ENCODE data around the gene DSE. TPM values are rescaled to one million over a fixed set of nuclear protein-coding genes. Genes with fewer than 3 reads are reported as not detected.
"Not testable (repeated sequence)": the region's sequence is repeated elsewhere in the genome, so short reads cannot be mapped to it uniquely, and the experiment has no call there.

DSE gene
- total RNA-seq, 1 donor from 2014 or later = 23.4 TPM

- ChIA-PET CTCF (no interaction called here), POLR2A (no interaction called here)
- intact Hi-C loops (cut with micrococcal nuclease) = no loop called here
- no peaks in the 10 kb centered on the region for H3K36me3 Mint-ChIP-seq (ENCODE audit: low read depth)
- ATAC-seq (ENCODE audit: low read depth) = no peak
- TF ChIP-seq CTCF (IDR thresholded peaks at IDR 0.05) = no peak
- H3K27me3 Mint-ChIP-seq = no peaks in the 10 kb centered on the region
- H3K4me3 Mint-ChIP-seq = no peak overlapping the region
- no peak overlapping the region for H3K27ac Mint-ChIP-seq
- no peaks in the 10 kb centered on the region for H3K9me3 Mint-ChIP-seq
- H3K4me1 Mint-ChIP-seq = no peaks in the 10 kb centered on the region
- DNase-seq = no peak
Measured at GRCh38 chr6:116327803-116328527, 42.8 kb upstream of the DSE start.

- Mint-ChIP-seq H3K27me3 (no peaks in the 10 kb centered on the region), H3K27ac (no peak overlapping the region), H3K4me1 (no peaks in the 10 kb centered on the region), H3K9me3 (peaks cover 3% of the 10 kb centered on the region), H3K4me3 (no peak overlapping the region), H3K36me3 (ENCODE audit: low read depth) (no peaks in the 10 kb centered on the region)
- ChIA-PET CTCF (no interaction called here), POLR2A (no interaction called here)
- DNase-seq = no peak
- ATAC-seq (ENCODE audit: low read depth) = no peak
- TF ChIP-seq CTCF (IDR thresholded peaks at IDR 0.05) = no peak
- intact Hi-C loops (cut with micrococcal nuclease) = no loop called here
Measured at GRCh38 chr6:116328528-116328903, 42.2 kb upstream of the DSE start.

DNA sequence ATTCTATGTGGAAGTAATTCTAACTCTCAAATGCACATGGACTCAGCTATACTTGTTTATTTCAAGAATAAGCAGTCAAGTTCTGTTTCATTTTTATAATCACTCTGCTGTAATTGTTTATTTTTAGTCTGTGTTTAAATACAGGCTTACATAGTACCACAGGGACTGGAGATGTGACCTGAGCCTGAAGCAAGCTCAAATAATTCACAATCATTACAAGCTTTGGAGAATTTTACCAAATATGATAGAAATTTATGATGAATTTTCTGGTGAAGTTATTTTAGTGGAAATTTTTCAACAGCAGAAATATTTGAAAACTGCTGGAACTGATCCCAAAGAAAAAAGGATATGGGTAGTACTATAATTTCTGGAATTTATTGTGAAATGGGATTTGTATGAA, 41.6 kb upstream of the DSE start:
- Mint-ChIP-seq H3K4me1 (no peaks in the 10 kb centered on the region), H3K27ac (no peak overlapping the region), H3K27me3 (no peaks in the 10 kb centered on the region), H3K4me3 (no peak overlapping the region), H3K36me3 (ENCODE audit: low read depth) (no peaks in the 10 kb centered on the region), H3K9me3 (peaks cover 3% of the 10 kb centered on the region)
- no peak for TF ChIP-seq CTCF (IDR thresholded peaks at IDR 0.05)
- ChIA-PET POLR2A (no interaction called here), CTCF (interaction anchor here (1.8 kb wide), 1 partner anchor 41 kb away, joined by 5 read pairs; no protein-coding TSS in a partner anchor)
- intact Hi-C loops (cut with micrococcal nuclease) = no loop called here
- DNase-seq = no peak
- no peak for ATAC-seq (ENCODE audit: low read depth)

DNA sequence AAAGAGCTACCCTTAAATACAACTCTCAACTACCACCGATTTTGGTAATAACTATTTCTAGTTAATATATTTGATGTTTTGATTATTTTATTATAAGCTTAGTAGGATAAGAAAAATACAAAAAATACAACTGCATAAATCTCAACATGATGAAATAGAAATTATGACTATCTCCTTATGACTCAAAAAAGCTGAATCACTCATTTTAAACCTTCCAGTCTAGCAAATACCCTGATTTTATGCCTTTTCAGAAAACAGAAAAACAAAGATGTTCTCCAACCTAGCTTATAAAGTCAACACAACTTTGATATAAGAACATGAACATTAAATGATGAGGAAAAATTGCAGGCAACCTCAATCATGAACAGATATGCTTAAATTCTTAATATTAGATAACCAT, 40.2 kb upstream of the DSE start:
- Mint-ChIP-seq H3K27me3 (no peaks in the 10 kb centered on the region), H3K36me3 (ENCODE audit: low read depth) (no peaks in the 10 kb centered on the region), H3K4me1 (peaks cover 3% of the 10 kb centered on the region), H3K4me3 (no peak overlapping the region), H3K27ac (no peak overlapping the region), H3K9me3 (peaks cover 8% of the 10 kb centered on the region)
- POLR2A ChIA-PET = no interaction called here
- DNase-seq (no peak), ATAC-seq (ENCODE audit: low read depth) (no peak)
- TF ChIP-seq CTCF (IDR thresholded peaks at IDR 0.05) = no peak
- intact Hi-C loops (cut with micrococcal nuclease) = no loop called here
- CTCF ChIA-PET = interaction anchor here (1.8 kb wide), 1 partner anchor 43 kb away, joined by 5 read pairs; no protein-coding TSS in a partner anchor

DNA sequence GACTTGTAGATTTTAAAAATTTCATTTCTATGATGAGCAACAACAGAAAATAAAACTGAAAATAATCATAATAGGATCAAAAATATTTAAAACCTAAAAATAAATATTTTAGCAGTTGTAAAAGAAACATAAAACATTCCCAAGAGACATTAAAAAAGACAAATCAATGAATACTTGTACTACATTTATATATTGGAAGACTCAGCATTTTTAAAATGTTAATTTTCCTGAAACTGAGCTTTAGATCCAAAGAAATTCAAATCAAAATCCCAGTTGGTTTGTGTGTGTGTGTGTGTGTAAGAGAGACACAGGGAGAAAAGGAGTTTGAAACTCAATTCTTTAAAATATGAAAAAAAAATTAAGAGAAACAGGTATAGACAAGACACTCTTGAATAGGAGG, 38.7 kb upstream of the DSE start:
- intact Hi-C loops (cut with micrococcal nuclease) = no loop called here
- H3K4me3 Mint-ChIP-seq = no peak overlapping the region
- no peaks in the 10 kb centered on the region for H3K27me3 Mint-ChIP-seq
- H3K27ac Mint-ChIP-seq = no peak overlapping the region
- H3K9me3 Mint-ChIP-seq = peaks cover 8% of the 10 kb centered on the region
- TF ChIP-seq CTCF (IDR thresholded peaks at IDR 0.05) = no peak
- POLR2A ChIA-PET = no interaction called here
- CTCF ChIA-PET = no interaction called here
- ATAC-seq (ENCODE audit: low read depth) (no peak), DNase-seq (no peak)
- no peaks in the 10 kb centered on the region for H3K36me3 Mint-ChIP-seq (ENCODE audit: low read depth)
- peaks cover 3% of the 10 kb centered on the region for H3K4me1 Mint-ChIP-seq

DNA sequence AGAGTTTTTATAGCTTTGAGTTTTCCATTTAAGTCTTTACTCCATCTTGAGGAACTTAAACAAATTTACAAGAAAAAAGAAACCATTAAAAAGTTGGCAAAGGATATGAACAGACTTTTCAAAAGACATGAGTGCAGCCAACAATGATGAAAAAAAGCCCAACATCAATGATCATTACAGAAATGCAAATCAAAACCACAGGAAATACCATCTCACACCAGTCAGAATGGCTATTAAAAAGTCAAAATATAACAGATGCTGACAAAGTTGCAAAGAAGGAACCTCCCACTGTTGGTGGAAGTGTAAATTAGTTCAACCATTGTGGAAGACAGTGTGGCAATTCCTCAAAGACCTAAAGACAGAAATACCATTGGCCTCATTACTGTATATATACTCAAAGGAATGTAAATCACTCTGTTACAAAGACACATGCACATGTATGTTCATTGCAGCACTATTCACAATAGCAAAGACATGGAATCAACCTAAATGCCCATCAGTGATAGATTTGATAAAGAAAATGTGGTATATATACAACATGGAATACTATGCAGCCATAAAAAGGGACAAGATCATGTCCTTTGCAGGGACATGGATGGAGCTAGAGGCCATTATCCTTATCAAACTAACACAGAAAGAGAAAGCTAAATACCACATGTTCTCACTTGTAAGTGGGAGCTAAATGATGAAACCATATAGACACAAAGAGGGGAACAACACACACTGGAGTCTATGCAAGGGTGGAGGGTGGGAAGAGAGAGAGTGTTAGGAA, 35.9 kb upstream of the DSE start:
- intact Hi-C loops (cut with micrococcal nuclease); H3K4me3 Mint-ChIP-seq; H3K9me3 Mint-ChIP-seq; POLR2A ChIA-PET; H3K36me3 Mint-ChIP-seq (ENCODE audit: low read depth); ATAC-seq (ENCODE audit: low read depth); H3K27me3 Mint-ChIP-seq; DNase-seq; H3K4me1 Mint-ChIP-seq; H3K27ac Mint-ChIP-seq: not testable (repeated sequence)
- CTCF ChIA-PET = interaction anchor here (1.4 kb wide), 1 partner anchor 47 kb away, joined by 5 read pairs; no protein-coding TSS in a partner anchor
